Stimulated activated CD4-positive, alpha-beta T cell treated with anti-CD3 and anti-CD28 coated beads, TNF-alpha, amount 100 ng/mL, for 4 hours (primary cell): ENCODE data around the gene TCF23.
"Not testable (repeated sequence)": the region's sequence is repeated elsewhere in the genome, so short reads cannot be mapped to it uniquely, and the experiment has no call there.

ENCODE experiments used
- DNase-seq, 3 experiments: peaks; one replicate each; pipeline ENCODE4 v3.0.0-alpha.2; 2020; ENCODE audit warnings: low read depth in 3 of 3

The TCF23 gene

DNA sequence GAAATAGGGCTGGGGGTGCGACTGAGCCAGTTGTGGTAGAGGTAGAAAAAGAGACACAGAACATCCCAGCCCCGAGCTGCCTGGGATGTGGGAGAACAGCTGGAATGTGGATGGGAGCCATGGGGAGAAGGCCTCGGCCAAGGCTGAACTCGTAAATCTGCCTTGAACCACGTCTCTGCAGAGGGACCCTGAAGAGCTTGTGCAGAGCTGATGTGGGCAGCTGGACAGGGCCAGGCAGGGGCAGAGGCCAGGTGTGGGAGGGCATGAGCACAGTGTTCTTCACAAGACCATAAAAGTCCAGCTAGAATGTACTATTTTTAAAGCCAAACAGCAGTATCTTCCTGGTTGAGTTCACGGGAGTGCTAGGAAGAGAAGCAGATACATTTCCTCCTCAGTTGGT lies 5.7 kb downstream of the TCF23 start:
- no peak for DNase-seq

DNA sequence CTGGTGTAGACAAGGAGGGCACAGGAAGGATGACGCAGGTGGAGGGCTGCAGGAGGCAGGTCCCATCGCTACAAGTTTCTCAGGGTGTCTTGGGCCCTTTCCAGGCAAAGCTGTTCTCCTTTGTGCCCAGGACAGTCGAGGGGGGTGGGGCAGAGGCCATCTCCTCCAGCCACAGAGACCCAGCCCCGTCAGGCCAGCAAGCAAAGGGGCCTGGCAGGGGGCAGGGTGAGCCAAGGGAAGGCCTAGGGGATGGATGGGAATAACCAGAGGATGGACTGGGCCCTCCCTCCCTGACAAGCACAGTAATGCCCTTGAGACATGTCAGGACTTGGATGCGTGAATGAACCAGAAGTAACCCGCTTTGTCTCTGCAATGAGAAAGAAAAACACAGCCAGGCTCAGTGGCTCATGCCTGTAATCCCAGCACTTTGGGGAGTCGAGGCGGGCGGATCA lies 6.3 kb downstream of the TCF23 start:
- DNase-seq: no peak

DNA sequence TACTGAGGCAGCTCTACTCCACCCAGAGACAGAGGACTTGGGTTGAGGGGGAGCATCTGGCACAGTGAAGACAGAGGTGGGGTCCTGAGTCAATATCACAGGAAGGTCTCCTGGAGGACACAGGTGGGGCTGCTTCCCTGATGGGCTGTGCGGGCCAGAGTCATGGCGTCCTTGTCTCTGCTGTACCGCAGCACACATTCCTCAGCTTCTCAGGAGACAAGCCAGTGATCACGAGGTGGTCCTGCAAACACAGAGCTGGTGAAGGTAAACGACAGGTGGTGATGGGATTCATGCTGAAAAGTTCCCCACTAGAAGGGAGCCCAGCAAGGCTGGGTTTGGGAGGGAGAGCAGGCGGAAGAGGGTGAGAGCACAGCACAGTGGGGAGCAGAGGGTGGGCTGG lies 9.7 kb downstream of the TCF23 start:
- no peak for DNase-seq

DNA sequence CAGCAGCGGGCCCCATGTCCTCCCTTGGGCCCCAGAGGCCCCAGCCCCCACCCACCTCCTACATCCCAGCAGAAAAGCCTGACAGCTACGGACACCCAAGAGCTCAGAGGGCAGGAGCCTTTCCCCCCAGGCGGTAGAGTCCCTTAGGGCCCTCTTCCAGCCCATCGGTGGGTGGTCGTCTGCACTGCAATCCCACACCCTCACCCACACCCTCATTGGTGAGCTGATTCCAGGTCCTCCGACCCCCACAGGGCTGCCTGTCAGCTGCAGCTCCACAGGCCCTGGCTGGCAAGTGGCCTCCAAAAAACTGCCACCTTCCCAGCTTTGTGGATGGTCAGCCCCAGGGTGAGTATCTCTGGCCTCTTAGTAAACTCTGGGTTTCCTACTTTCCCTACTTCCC lies 10.5 kb downstream of the TCF23 start:
- no peak for DNase-seq

DNA sequence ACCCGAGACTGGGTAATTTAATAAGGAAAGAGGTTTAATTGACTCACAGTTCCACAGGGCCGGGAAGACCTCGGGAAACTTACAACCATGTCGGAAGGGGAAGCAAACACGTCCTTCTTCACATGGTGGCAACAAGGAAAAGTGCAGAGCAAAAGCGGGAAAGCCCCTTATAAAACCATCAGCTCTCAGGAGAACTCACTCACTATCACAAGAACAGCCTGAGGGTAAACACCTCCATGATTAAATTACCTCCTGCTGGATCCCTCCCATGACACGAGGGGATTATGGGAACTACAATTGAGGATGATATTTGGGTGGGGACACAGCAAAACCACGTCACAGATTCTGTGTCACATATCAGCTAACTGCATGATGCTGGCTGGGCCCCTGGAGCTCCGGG lies 11.4 kb downstream of the TCF23 start:
- DNase-seq: no peak

DNA sequence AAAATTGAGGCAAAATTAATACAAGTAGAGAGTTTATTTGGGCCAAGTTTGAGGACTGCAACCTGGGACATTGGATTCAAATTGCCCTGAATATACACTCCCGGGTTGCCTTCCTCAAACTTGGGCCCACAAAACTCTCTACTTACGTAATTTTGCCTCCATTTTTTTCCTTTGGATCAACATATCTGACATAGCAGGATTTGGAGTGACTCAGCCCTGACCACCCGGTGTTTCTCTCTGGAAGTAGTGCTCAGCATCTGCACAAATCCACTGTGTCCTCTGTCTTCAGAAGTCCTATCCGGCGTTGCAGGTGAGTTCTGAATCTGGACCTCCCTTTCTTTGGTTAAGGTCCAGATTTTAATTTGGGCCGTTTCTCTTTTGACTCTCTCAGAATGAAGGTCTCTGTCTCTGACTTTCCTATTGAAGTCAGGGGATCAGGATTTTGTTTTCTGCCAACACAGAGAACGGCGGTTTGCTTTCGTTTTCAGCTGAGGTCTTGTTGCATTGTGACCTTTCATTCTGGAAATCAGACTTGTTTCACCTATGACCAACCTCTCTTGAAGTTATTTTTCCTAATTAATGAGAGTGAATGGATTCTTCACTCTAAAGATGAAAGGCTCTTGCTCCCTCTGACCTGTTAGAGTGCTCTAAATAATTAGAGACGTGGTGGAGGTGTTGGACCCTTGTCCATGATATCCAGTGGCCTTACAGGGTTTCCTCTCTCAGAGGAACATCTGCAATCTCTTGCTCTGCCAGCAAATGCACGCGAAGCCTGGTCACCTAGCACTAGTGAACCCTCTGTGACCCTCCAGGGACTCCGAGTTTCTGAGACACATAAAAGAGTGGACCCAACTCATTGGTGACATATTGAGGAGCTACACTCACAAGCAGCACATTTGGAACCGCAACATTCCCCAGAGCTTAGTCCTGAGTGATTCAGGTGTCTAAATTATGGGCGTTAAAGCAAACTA lies 13.6 kb downstream of the TCF23 start:
- DNase-seq: no peak

DNA sequence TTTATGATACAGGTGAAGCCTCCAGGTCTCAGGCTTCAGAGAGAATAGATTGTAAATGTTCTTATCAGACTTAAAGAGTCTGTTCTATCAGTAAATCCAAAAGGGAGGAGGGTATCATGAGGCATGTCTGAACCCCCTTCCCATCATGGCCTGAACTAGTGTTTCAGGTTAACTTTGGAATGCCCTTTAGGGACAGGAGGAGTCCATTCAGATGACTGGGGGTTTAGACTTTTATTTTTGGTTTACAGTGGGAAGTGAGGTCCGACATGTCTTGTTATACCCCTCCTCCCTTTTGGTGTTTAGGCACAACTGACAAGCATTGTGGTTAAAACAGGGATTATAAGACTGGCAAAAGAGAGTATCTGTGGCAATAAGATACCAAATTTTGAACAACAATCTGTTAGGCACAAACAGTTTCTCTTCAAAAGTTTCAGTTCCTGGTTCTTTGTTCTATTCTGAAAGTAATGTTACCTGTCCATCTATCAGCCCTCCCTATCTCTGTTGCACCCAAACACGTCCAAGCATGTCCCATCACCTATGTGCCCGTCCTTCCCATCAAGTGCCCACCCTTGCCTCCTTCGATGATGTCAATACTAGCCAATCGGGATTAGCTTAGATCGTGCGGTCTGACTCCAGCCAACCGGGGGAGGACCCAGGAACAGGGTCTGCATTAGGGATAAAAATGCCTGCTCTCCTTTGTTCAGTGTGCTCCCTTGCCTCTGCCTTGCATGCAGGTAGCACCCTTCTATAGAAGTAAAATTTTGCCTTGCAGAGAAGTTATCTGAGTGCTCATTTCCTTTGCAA lies 16.4 kb downstream of the TCF23 start:
- no peak for DNase-seq

DNA sequence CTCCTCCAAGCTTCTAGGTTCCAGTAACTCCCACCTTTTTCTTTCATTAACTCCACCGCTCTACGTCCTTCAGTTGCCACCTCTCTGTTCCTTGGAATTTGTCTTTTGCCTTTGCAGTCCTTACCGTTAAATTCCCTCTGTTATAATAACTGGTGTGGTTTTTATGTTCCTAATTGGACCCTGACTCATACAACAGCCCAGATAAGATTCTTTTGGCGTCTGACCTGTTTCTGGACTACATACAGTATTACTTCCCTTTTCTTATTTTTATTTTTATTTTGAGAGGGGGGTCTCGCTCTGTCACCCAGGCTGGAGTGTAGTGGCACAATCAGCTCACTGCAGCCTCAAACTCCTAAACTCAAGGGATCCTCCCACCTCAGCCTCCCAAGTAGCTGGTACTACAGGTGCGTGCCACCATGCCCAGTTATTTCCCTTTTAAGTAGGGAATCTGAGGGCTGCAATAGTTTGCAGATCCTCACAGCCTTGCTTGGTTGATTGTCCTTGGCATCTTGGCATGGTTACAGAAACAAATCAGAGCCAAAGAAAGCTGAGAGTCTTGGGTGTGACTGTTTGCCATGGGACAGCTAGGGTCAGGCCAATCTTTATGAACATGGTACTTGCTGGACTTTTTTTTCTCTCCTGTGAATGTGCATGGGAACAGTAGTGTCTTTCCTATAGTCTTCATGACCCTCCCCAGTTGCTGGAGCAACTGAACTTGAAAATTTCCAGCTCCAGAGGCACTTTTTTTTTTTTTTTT lies 22.0 kb downstream of the TCF23 start:
- DNase-seq: no peak

DNA sequence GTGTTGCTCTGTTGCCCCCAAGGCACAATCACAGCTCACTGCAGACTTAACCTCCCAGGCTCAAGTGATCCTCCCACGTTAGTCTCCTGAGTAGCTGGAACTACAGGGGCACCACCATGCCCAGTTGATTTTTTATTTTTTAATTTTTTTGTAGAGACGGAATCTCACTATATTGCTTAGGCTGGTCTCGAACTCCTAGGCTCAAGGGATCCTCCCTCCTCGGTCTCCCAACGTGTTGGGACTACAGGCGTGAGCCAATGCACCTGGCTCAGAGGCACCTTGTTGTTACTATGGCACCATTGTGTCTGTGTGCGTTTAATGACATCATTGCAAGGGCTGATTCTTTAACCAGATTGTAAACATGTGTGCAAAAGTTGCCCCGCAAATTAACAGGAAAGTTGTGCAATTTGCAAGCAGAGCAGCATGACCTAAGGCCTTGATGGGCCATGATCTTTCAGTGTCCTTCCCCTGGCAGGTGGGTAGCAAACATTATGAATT lies 22.6 kb downstream of the TCF23 start:
- DNase-seq: no peak

DNA sequence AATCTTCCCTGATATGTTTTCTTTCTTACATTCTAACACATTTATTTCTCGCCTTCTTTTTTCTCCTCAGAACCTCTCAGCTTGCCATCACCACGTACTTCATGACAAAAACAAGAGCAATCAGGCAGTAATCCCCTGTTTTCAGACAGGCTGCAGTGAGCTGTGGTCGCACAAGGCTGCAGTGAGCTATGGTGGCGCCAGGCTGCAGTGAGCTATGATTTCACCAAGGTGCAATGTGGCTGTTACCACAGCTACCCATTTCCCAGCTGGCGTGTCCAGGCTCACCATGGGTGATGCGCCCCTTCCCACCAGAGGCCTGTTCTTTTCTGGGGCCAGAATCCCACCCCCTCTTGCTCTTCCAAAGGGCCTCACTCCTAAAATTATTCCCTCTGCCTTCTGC lies 25.8 kb downstream of the TCF23 start:
- DNase-seq: no peak

DNA sequence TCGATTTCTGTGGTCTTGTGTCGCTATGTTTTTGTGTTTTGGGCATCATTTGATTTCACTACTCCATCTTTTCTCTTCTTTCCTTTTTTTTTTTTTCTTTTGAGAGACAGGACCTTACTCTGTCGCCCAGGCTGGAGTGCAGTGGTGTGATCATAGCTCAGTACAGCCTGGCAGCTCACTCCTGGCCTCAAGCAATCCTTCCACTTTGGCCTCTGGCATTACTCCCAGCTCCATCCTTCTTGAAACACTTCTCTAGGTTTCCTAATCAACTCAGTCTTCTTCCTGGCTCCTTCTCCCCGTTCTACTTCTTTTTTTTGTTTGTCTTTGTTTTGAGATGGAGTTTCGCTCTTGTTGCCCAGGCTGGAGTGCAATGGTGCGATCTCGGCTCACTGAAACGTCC lies 26.5 kb downstream of the TCF23 start:
- DNase-seq: no peak

DNA sequence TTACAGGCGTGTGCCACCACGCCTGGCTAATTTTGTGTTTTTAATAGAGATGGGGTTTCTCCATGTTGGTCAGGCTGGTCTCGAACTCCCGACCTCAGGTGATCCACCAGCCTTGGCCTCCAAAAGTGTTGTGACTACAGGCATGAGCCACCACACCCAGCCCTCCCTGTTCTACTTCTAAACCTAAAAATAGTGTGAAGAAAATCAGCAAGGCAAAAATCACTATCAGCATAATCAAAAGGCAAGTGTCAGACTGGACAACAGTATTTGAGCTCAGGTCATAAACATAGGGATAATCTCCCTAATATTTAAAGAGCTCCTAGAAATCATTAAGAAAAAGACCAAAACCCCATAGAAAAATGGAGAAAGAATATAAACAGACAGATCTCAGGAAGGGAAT lies 27.0 kb downstream of the TCF23 start:
- not testable (repeated sequence) for DNase-seq

DNA sequence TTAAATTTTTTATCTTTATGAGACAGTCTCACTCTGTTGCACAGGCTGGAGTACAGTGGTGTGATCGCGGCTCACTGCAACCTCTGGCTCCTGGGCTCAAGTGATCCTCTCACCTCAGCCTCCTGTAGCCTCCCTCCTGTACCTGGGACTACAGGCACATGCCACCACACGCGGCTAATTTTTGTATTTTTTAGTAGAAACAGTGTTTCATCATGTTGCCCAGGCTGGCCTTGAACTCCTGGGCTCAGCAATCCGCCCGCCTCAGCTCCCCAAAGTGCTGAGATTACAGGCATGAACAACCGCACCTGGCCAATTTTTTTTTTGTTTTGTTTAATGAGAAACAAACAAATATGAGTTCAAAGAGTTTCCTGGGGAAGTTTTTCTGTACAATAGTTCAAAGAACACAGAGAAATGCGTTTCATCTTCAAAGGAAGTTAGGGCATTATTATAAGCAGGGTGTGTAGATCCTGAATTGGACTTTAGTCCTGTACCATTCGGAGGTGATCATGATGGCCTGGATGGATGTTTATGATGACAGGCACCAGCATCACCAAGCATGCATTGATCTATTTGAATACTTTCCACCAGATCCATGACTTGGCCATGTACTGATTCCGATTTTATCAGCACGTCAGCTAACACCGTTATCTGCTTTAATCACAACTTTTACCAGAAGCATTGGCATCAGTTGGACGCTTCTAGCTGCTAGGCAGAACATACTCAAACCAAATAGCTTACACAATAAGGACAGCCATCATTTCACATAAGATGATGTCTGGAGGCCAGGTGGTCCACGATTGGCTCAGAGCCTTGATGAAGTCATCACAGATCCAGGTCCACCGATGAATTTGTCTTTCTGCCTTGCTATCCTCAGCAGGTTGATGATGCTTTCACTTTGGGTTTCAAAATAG lies 28.9 kb downstream of the TCF23 start:
- DNase-seq: no peak

DNA sequence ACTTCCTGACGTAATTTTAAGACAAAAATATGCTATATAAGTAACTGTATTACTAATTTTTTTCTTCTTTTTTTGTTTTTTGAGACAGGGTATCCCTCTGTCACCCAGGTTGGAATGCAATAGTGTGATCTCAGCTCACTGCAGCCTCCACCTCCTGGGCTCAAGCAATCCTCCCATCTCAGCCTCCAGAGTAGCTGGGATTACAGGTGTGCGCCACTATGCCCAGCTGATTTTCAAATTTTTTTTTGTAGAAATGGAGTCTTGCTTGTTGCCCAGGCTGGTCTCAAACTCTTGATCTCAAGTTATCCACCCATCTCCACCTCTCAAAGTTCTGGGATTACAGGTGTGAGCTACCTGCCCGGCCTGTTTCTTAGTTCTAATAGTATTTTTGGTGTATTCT lies 29.7 kb downstream of the TCF23 start:
- DNase-seq: no peak

DNA sequence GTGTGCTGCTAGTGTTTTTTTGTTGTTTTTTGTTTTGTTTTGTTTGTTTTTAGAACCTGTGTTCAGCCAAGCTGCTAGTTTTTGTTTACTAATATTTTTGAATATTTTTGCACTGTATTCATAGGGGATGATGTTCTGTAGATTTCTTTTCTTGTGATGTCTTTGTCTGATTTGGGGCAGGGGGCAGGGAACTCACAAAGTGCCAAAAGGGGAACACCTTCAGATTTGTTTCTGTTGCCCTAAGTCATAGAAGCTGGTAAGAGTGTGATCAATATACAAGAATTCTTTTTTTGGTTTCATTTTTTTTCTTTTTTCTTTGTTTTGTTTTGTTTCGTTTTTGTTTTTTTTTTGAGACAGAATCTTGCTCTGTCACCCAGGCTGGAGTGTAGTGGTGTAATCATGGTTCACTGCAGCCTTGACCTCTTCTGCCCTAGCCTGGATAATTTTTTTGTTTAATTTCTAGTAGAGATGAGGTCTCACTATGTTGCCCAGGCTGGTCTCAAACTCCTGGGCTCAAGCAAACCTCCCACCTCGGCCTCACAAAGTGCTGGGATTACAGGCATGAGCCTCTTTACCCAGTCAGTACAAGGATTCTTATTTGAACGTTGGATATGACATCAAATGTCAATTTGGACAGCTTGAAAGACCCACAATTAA lies 30.7 kb downstream of the TCF23 start:
- no peak for DNase-seq

DNA sequence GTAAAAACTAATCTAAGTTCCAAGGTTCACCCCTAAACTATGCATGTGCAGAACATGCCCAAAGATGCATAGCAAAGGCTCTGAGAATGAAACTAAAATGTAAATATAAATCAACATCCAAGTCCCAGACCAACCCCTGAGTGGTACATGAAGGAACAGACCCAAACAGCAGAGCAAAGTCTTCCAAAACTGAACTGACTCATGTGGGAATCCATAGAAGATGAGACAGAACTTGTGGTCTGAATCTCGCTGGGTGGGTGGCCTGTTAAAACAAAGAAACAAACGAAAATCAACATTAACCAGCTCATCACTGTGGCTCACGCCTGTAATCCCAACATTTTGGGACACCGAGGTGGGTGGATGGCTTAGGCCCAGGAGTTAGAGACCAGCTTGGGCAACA lies 33.5 kb downstream of the TCF23 start:
- no peak for DNase-seq

DNA sequence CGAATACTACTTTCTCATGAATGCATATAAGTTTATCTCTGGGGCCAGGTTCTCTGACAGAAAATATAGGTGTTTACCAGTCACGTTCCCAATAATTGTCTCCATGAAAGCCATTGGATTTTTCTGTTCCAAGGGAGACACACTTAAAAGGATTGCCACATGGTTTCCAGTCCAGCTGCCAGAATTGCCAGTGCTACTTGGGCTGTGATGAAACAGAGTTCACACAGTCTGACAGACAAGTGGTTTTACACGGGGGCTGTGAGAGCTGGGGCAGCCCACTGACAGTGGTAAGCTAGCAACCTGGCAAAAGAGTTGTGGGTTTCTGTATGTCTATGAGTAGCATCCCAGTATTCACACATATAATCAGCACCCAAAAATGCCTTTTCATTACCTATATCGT lies 35.3 kb downstream of the TCF23 start:
- no peak for DNase-seq

DNA sequence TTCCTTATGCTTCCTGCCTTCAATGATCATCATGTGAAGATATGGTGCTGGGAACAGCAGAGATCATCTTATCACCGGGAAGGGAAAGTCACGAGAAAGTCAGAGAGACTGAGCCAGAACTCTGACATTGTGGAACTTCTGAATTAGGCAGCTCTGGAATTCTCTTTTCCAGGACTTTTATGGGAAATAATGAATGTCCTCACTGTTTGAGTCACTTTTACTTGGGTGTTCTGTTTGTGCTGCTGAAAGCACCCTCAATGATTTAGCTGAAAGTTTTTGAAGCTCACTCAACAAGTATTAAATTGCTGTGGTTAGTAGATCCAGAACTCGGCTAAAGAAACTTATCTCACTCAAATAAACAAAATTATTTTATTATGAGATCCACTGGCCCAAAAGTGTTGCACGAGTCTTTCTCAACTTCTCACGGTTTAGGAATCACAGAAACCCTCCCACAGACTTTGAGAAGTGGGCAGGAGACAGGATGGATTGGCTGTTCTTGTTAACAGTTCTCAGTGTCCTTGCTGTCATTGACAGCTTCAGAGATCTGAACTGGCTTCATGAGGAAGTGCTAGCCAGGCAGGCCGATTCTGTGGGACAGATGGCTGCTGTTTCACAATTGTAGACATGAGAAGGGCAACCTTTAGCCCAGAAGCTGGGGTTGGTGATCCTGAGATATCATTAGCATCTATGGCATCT lies 36.7 kb downstream of the TCF23 start:
- DNase-seq: no peak

DNA sequence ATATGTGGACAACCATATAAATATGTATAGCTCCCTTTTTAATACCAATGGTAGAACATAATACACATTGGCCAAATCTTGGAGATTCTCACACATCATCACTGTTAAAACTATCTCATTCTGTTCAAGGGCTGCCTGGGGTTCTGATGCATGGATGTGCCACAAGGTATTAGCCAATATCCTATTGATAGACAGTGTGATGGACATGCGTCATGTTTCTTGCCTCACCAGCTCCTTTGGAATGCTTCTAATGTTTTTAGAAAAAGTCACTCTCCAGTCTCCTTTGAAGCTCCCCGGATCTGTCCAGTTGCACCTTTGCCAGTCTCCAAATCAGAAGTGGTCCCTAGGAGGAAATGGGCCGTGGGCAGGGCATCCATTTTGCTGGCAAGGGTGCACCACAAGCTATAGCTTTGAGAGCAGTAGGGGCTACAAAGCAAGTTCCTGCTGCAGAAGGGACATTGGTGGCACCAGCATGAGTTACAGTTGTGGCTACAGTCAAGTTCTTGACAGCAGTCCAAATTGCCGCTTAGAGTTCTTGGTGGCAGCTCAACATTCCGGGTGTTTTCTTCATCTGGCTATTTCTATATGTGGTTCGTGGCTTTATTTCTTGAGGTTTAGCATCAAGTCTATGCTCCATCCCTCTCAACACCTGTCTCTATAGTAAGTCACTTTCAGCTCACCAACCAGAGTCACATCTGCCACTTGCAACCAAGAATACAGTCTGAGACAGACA lies 38.0 kb downstream of the TCF23 start:
- no peak for DNase-seq
